HepG2 (cell line): ENCODE measurements around the gene TNS1. TPM values are rescaled to one million over a fixed set of nuclear protein-coding genes. Genes with fewer than 3 reads are reported as not detected.

Experiments
- MLXIP ChIP-seq: sonication (generic); formaldehyde crosslinking; IDR thresholded peaks from 2 replicates; pipeline ENCODE4 v1.9.0; 2021; ENCODE audit warnings: missing genetic modification reagents, borderline replicate concordance
- PAXIP1 ChIP-seq: sonication (generic); formaldehyde crosslinking; conservative IDR thresholded peaks from 2 replicates; pipeline ENCODE4 v1.4.0; 2020; ENCODE audit warnings: mild to moderate bottlenecking, missing genetic modification reagents, moderate library complexity
- ZNF33A ChIP-seq: sonication (generic); formaldehyde crosslinking; IDR thresholded peaks from 2 replicates; pipeline ENCODE4 v1.5.1; 2020; ENCODE audit warnings: missing genetic modification reagents, mild to moderate bottlenecking, moderate library complexity, borderline replicate concordance
- polyA plus RNA-seq, 8 experiments: library from polyadenylated mRNA; depleted of rRNA in 3 of 8; stranded (reverse) in 7 of 8; unstranded in 1 of 8; fragments of >200 nt; fragmentation: Illumina TruSeq in 4 of 8; extraction: Trizol in 4 of 8; gene quantifications; 2 replicates each; pipeline versions ENCODE4 v1.2.1 to v1.2.3, GENCODE V29; 2011 to 2016; ENCODE audit warnings: low read depth in 4 of 8, missing spikeins in 1 of 8, mixed read lengths in 1 of 8; ENCODE audit not compliant: insufficient read depth in 1 of 8
- total RNA-seq, 5 experiments: library from RNA; depleted of rRNA; stranded (reverse); fragments of >200 nt; fragmentation: Illumina TruSeq; extraction: Trizol; gene quantifications; 2 replicates each; pipeline ENCODE4 v1.2.3, GENCODE V29; 2016; ENCODE audit warnings: low read depth in 1 of 5
- TF ChIP-seq, protein P1 (sequence below): sonication (generic); formaldehyde crosslinking; IDR thresholded peaks from 2 replicates; pipeline ENCODE4 v1.4.0; 2020; ENCODE audit warnings: missing genetic modification reagents, borderline replicate concordance

The TNS1 gene
- total and polyA plus RNA-seq, 2 of the 13 experiments (the other 11 are each of a cell fraction or from before 2014, with no cell fraction given): 1.9 to 118 TPM

DNA sequence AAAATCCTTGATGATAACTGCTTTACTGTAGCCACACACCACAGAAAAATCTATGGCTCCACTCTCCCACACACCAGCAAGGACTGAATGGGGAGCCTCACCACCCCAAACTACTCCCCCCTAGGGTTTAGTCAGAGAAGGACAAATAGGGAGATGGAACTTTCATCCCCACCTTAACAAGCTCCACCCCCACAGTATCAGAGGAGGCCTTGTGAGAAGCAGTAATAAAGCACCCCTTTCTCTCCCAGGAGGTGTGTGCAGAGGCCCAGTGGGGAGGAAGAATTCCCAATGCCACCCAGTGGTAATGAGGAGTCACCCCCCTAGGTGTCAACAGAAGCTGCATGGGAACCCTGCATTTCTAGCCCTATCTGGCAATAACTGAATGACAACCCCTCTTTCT lies 224.9 kb downstream of the TNS1 start (continued):
- TF ChIP-seq, protein P1, sequence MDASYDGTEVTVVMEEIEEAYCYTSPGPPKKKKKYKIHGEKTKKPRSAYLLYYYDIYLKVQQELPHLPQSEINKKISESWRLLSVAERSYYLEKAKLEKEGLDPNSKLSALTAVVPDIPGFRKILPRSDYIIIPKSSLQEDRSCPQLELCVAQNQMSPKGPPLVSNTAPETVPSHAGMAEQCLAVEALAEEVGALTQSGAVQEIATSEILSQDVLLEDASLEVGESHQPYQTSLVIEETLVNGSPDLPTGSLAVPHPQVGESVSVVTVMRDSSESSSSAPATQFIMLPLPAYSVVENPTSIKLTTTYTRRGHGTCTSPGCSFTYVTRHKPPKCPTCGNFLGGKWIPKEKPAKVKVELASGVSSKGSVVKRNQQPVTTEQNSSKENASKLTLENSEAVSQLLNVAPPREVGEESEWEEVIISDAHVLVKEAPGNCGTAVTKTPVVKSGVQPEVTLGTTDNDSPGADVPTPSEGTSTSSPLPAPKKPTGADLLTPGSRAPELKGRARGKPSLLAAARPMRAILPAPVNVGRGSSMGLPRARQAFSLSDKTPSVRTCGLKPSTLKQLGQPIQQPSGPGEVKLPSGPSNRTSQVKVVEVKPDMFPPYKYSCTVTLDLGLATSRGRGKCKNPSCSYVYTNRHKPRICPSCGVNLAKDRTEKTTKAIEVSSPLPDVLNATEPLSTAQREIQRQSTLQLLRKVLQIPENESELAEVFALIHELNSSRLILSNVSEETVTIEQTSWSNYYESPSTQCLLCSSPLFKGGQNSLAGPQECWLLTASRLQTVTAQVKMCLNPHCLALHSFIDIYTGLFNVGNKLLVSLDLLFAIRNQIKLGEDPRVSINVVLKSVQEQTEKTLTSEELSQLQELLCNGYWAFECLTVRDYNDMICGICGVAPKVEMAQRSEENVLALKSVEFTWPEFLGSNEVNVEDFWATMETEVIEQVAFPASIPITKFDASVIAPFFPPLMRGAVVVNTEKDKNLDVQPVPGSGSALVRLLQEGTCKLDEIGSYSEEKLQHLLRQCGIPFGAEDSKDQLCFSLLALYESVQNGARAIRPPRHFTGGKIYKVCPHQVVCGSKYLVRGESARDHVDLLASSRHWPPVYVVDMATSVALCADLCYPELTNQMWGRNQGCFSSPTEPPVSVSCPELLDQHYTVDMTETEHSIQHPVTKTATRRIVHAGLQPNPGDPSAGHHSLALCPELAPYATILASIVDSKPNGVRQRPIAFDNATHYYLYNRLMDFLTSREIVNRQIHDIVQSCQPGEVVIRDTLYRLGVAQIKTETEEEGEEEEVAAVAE (CRISPR knock-in tag): no peak
- TF ChIP-seq PAXIP1 (CRISPR knock-in tag) (no peak), MLXIP (CRISPR knock-in tag) (no peak), ZNF33A (CRISPR knock-in tag) (no peak)
